Neural cell (in vitro differentiated cells): ENCODE results near the gene ABT1. TPM values are rescaled to one million over a fixed set of nuclear protein-coding genes. Genes with fewer than 3 reads are reported as not detected.

Source experiments
- H2AFZ ChIP-seq: fragments of 200-600, 300-800 bp; sonication (generic), shearing (Covaris generic); 2 replicates; pipeline ENCODE4 v1.6.0; 2014; ENCODE audit warnings: low read depth, mild to moderate bottlenecking, antibody characterized with exemption, low read length, moderate library complexity
- H3F3A ChIP-seq: fragments of 200-600 bp; shearing (Covaris generic); 2 replicates; pipeline ENCODE4 v1.6.1; 2016; ENCODE audit warnings: mild to moderate bottlenecking, moderate library complexity, mixed read lengths, antibody characterized with exemption, low read length; ENCODE audit not compliant: insufficient read depth, poor library complexity, severe bottlenecking
- H3K27ac ChIP-seq: fragments of 200-600, 300-800 bp; sonication (generic), shearing (Covaris generic); 2 replicates; pipeline ENCODE4 v1.5.1; 2014; ENCODE audit warnings: mild to moderate bottlenecking, low read length, moderate library complexity
- H3K27me3 ChIP-seq: fragments of 300-800, 200-600 bp; sonication (generic), shearing (Covaris generic); 2 replicates; pipeline ENCODE4 v1.6.0; 2014; ENCODE audit warnings: mild to moderate bottlenecking, low read depth, low read length, moderate library complexity; ENCODE audit not compliant: insufficient read depth
- H3K36me3 ChIP-seq: fragments of 300-800, 200-600 bp; sonication (generic), shearing (Covaris generic); 2 replicates; pipeline ENCODE4 v1.5.1; 2014; ENCODE audit warnings: mild to moderate bottlenecking, antibody characterized with exemption, low read length, moderate library complexity; ENCODE audit not compliant: insufficient read depth
- H3K4me2 ChIP-seq: fragments of 300-800, 200-600 bp; sonication (generic), shearing (Covaris generic); 2 replicates; pipeline ENCODE4 v1.6.0; 2014; ENCODE audit warnings: mild to moderate bottlenecking, low read length
- H3K4me3 ChIP-seq: fragments of 300-800, 200-600 bp; sonication (generic), shearing (Covaris generic); 2 replicates; pipeline ENCODE4 v1.5.1; 2014; ENCODE audit warnings: mild to moderate bottlenecking, low read length, moderate library complexity
- H3K79me2 ChIP-seq: fragments of 200-600 bp; shearing (Covaris generic); replicated peaks from 2 replicates; pipeline ENCODE4 v1.6.0; 2014; ENCODE audit warnings: mild to moderate bottlenecking, low read length, moderate library complexity; ENCODE audit not compliant: insufficient read depth
- H3K9ac ChIP-seq: fragments of 300-800, 200-600 bp; sonication (generic), shearing (Covaris generic); 2 replicates; pipeline ENCODE4 v1.6.1; 2016; ENCODE audit warnings: mild to moderate bottlenecking, low read length, mixed read lengths
- H3K9me2 ChIP-seq: fragments of 200-600 bp; shearing (Covaris generic); 2 replicates; pipeline ENCODE4 v1.6.1; 2016; ENCODE audit warnings: mild to moderate bottlenecking, low read length, mixed read lengths; ENCODE audit not compliant: insufficient read depth
- H3K9me3 ChIP-seq: fragments of 200-600, 300-800 bp; sonication (generic), shearing (Covaris generic); 2 replicates; pipeline ENCODE4 v1.6.1; 2016; ENCODE audit warnings: mild to moderate bottlenecking, mixed run types, low read length, moderate library complexity, mixed read lengths
- H4K20me1 ChIP-seq: fragments of 200-600 bp; shearing (Covaris generic); 2 replicates; pipeline ENCODE4 v1.6.1; 2016; ENCODE audit warnings: mild to moderate bottlenecking, mixed run types; ENCODE audit not compliant: insufficient read depth
- CTCF ChIP-seq: fragments of 450-650 bp; IDR thresholded peaks from 2 replicates; pipeline ENCODE4 v1.5.1; 2014; ENCODE audit warnings: antibody characterized with exemption, mild to moderate bottlenecking, moderate library complexity; ENCODE audit not compliant: poor library complexity, severe bottlenecking
- EP300 ChIP-seq: fragments of 450-650 bp; conservative IDR thresholded peaks from 2 replicates; pipeline ENCODE4 v1.6.1; 2014; ENCODE audit warnings: antibody characterized with exemption, mild to moderate bottlenecking, moderate library complexity; ENCODE audit not compliant: poor library complexity, severe bottlenecking
- EZH2 ChIP-seq: fragments of 200-600, 300-800 bp; shearing (Covaris generic), sonication (generic); IDR thresholded peaks from 2 replicates; pipeline ENCODE4 v1.6.1; 2014; ENCODE audit warnings: antibody characterized with exemption, low read length, borderline replicate concordance, mild to moderate bottlenecking; ENCODE audit not compliant: insufficient read depth, poor library complexity, severe bottlenecking
- MXI1 ChIP-seq: fragments of 450-650 bp; conservative IDR thresholded peaks from 2 replicates; pipeline ENCODE4 v1.6.1; 2014; ENCODE audit warnings: antibody characterized with exemption, mild to moderate bottlenecking; ENCODE audit not compliant: poor library complexity, severe bottlenecking
- POLR2AphosphoS5 ChIP-seq: IDR thresholded peaks from 2 replicates; pipeline ENCODE4 v1.6.1; 2012
- RAD21 ChIP-seq: fragments of 450-650 bp; conservative IDR thresholded peaks from 2 replicates; pipeline ENCODE4 v1.6.1; 2014; ENCODE audit warnings: antibody characterized with exemption, mild to moderate bottlenecking, moderate library complexity
- REST ChIP-seq: IDR thresholded peaks from 2 replicates; pipeline ENCODE4 v1.6.1; 2012; ENCODE audit warnings: borderline replicate concordance
- SMC3 ChIP-seq: fragments of 450-650 bp; conservative IDR thresholded peaks from 2 replicates; pipeline ENCODE4 v1.6.1; 2014; ENCODE audit warnings: antibody characterized with exemption, mild to moderate bottlenecking, moderate library complexity; ENCODE audit not compliant: poor library complexity
- TAF1 ChIP-seq: IDR thresholded peaks from 2 replicates; pipeline ENCODE4 v1.6.1; 2012; ENCODE audit warnings: low read depth
- polyA plus RNA-seq: library from polyadenylated mRNA; depleted of rRNA; stranded (reverse); fragments of >200 nt; gene quantifications from 2 replicates; pipeline ENCODE4 v1.2.3, GENCODE V29; 2014

Gene ABT1
- polyA plus RNA-seq, 1 donor from 2014 or later: 26.1 TPM

- TF ChIP-seq MXI1 (peak; percentile 31), EZH2 (no peak), CTCF (peak; percentile 95), SMC3 (peak; percentile 97), REST (no peak), TAF1 (no peak), POLR2AphosphoS5 (no peak), RAD21 (peak; percentile 86), EP300 (no peak)
- Histone ChIP-seq H3K36me3 (no peaks in the 10 kb centered on the region), H3K4me3 (peak overlapping the region; percentile 85), H3K79me2 (peaks cover 10% of the 10 kb centered on the region), H3F3A (peaks cover 7% of the 10 kb centered on the region), H4K20me1 (no peaks in the 10 kb centered on the region), H3K27ac (no peak overlapping the region), H3K9ac (peak overlapping the region; percentile 20), H3K4me2 (peak overlapping the region; percentile 97), H3K9me3 (peaks cover 4% of the 10 kb centered on the region), H2AFZ (peak overlapping the region; percentile 16), H3K9me2 (no peaks in the 10 kb centered on the region), H3K27me3 (peaks cover 44% of the 10 kb centered on the region)
Measured at GRCh38 chr6:26595669-26596269, 984 bp upstream of the ABT1 start.

- H4K20me1 ChIP-seq: no peaks in the 10 kb centered on the region
- peak overlapping the region; percentile 85 for H3K4me3 ChIP-seq
- peaks cover 10% of the 10 kb centered on the region for H3K79me2 ChIP-seq
- H2AFZ ChIP-seq: peak overlapping the region; percentile 97
- no peaks in the 10 kb centered on the region for H3K9me2 ChIP-seq
- no peak for TF ChIP-seq POLR2AphosphoS5
- TF ChIP-seq EZH2: no peak
- TF ChIP-seq TAF1: no peak
- no peak for TF ChIP-seq EP300
- TF ChIP-seq MXI1: no peak
- no peak for TF ChIP-seq REST
- no peak for TF ChIP-seq RAD21
- no peak for TF ChIP-seq SMC3
- no peak for TF ChIP-seq CTCF
- peak overlapping the region; percentile 92 for H3K9ac ChIP-seq
- H3K4me2 ChIP-seq: peak overlapping the region; percentile 88
- peaks cover 32% of the 10 kb centered on the region for H3K27me3 ChIP-seq
- no peaks in the 10 kb centered on the region for H3K9me3 ChIP-seq
- H3K36me3 ChIP-seq: no peaks in the 10 kb centered on the region
- H3F3A ChIP-seq: peaks cover 7% of the 10 kb centered on the region
- H3K27ac ChIP-seq: peak overlapping the region; percentile 83
Measured at GRCh38 chr6:26597389-26597766, 625 bp downstream of the ABT1 start.
